ENCODE results near the gene RASSF5.

DNA sequence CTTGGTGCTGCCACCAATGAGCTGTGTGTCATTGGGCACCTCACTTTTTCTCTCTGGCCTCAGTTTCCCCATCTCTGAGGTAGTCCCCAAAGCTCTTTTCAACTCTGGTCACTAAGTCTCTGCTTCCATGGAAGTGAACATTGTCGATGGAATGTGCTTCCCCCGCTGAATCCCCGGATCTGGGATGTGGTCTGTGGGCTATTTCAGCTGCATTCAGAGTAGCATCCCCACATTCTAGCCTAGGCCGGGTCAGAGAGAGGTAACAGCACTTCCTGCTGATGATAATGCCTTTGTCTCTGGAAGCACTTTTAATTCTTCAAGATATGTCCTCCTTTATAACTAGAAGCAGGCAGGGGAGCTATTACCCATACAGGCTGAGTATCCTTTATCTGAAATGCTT is 29.8 kb downstream of the RASSF5 start:
- TF ChIP-seq, protein P1, sequence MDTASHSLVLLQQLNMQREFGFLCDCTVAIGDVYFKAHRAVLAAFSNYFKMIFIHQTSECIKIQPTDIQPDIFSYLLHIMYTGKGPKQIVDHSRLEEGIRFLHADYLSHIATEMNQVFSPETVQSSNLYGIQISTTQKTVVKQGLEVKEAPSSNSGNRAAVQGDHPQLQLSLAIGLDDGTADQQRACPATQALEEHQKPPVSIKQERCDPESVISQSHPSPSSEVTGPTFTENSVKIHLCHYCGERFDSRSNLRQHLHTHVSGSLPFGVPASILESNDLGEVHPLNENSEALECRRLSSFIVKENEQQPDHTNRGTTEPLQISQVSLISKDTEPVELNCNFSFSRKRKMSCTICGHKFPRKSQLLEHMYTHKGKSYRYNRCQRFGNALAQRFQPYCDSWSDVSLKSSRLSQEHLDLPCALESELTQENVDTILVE (CRISPR knock-in tag; IDR thresholded peaks at IDR 0.05): no peak
- TF ChIP-seq, protein P2, sequence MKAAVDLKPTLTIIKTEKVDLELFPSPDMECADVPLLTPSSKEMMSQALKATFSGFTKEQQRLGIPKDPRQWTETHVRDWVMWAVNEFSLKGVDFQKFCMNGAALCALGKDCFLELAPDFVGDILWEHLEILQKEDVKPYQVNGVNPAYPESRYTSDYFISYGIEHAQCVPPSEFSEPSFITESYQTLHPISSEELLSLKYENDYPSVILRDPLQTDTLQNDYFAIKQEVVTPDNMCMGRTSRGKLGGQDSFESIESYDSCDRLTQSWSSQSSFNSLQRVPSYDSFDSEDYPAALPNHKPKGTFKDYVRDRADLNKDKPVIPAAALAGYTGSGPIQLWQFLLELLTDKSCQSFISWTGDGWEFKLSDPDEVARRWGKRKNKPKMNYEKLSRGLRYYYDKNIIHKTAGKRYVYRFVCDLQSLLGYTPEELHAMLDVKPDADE (CRISPR knock-in tag; IDR thresholded peaks at IDR 0.05): no peak
- TF ChIP-seq ZSCAN20 (CRISPR knock-in tag; IDR thresholded peaks at IDR 0.05; ENCODE audit: borderline replicate concordance) (no peak), ZNF614 (CRISPR knock-in tag; IDR thresholded peaks at IDR 0.05; ENCODE audit: borderline replicate concordance) (no peak), SIN3B (IDR thresholded peaks at IDR 0.05; ENCODE audit: low read length) (no peak), PAF1 (CRISPR knock-in tag; IDR thresholded peaks at IDR 0.05) (no peak), CBX5 (CRISPR knock-in tag; IDR thresholded peaks at IDR 0.05; ENCODE audit: borderline replicate concordance) (no peak), STAT5B (CRISPR knock-in tag; IDR thresholded peaks at IDR 0.05) (no peak), GLI4 (CRISPR knock-in tag; IDR thresholded peaks at IDR 0.05; ENCODE audit: borderline replicate concordance) (no peak)
- TF ChIP-seq, protein P3, sequence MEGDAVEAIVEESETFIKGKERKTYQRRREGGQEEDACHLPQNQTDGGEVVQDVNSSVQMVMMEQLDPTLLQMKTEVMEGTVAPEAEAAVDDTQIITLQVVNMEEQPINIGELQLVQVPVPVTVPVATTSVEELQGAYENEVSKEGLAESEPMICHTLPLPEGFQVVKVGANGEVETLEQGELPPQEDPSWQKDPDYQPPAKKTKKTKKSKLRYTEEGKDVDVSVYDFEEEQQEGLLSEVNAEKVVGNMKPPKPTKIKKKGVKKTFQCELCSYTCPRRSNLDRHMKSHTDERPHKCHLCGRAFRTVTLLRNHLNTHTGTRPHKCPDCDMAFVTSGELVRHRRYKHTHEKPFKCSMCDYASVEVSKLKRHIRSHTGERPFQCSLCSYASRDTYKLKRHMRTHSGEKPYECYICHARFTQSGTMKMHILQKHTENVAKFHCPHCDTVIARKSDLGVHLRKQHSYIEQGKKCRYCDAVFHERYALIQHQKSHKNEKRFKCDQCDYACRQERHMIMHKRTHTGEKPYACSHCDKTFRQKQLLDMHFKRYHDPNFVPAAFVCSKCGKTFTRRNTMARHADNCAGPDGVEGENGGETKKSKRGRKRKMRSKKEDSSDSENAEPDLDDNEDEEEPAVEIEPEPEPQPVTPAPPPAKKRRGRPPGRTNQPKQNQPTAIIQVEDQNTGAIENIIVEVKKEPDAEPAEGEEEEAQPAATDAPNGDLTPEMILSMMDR (CRISPR knock-in tag; IDR thresholded peaks at IDR 0.05): no peak
- TF ChIP-seq, protein P4, sequence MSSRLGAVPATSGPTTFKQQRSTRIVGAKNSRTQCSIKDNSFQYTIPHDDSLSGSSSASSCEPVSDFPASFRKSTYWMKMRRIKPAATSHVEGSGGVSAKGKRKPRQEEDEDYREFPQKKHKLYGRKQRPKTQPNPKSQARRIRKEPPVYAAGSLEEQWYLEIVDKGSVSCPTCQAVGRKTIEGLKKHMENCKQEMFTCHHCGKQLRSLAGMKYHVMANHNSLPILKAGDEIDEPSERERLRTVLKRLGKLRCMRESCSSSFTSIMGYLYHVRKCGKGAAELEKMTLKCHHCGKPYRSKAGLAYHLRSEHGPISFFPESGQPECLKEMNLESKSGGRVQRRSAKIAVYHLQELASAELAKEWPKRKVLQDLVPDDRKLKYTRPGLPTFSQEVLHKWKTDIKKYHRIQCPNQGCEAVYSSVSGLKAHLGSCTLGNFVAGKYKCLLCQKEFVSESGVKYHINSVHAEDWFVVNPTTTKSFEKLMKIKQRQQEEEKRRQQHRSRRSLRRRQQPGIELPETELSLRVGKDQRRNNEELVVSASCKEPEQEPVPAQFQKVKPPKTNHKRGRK (CRISPR knock-in tag; IDR thresholded peaks at IDR 0.05): no peak
